EH (cell line): ENCODE measurements around the gene NPR3.

Experiments
- DNase-seq: peaks from one replicate; pipeline ENCODE4 v3.0.0-alpha.2; 2015; ENCODE audit warnings: low read depth

Gene NPR3

DNA sequence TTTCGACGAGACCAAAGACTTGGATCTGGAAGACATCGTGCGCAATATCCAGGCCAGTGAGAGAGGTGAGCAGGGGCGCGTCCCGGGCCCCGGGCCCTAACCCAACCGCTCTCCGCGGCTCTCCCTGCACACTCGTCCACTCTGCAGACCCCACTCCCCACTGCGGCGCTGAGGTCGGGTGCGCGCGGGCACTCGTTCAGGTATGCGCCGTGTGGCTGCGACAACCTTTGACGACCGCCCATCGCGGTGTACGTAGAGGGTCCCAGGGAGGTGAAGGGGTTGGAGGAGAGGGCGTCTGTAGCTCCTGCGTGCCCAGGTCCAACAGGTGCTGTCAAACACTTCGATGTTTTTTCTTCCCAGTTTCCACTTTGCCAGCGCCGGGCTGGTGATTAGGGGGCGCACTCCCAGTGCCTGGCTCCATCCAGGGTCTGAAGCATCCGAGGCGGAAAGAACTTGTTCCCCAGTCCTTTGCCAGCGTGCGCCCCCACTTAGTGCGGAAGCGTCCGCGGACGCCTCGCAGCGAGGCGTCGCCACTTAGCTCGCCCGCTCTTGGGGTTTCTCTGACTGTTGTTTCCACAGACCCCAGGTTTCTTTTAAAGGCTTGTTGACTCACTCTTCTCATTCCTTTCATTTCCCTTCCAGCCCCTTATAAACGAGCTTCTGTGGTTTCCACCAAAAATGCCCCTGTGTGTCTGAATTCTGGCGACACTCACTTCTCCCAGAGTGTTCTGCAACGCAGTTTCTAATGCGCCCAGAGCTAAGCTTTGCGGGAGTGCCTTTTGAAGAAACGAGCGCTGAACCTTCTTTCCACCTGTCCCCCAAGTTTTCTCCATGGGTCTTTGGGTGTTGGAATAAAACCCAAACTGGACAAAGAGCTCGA, 1.6 kb downstream of the NPR3 start:
- peak; percentile 67 for DNase-seq

DNA sequence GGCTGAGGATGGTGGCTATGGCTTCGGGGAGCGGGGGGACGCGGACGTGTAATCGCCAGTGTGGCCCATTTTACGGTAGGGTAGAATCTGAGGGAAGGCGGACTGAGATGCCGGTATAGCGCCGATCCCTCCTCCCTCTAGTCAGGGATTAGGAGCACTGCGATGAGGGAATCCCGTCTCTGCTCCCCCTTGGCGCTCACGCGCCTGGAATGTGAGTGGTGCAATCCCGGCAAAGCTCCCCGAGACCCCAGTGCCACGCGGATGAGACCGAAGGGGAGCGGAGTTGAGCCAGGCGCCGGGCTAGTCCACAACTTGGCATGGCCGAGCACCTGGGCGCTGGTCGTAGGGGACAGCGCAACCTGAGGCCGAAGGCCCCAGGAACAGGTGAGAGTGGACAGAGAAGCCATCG, 2.2 kb downstream of the NPR3 start:
- DNase-seq = peak; percentile 41

- DNase-seq = peak; percentile 57
Measured at GRCh38 chr5:32713770-32714381, 2.8 kb downstream of the NPR3 start.

DNA sequence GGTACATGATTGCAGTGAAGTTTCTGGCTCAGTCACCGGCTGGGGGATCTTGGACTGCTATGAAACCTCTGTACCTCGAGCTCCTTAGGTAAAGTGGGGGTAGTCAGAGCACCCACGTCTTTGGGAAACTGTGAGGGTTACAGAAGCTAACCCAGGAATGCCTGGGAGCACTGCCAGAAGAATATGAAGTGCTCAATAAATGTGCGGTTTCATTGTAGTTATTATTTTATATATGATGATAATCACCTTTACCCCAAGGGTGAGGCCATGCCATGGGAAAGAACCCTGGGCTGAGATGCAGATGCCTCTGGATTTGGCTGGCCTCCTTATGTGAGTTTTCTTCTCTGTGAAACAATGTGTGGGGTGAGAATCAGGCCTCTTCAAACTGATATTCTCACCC, 3.7 kb downstream of the NPR3 start:
- DNase-seq = peak; percentile 21

DNA sequence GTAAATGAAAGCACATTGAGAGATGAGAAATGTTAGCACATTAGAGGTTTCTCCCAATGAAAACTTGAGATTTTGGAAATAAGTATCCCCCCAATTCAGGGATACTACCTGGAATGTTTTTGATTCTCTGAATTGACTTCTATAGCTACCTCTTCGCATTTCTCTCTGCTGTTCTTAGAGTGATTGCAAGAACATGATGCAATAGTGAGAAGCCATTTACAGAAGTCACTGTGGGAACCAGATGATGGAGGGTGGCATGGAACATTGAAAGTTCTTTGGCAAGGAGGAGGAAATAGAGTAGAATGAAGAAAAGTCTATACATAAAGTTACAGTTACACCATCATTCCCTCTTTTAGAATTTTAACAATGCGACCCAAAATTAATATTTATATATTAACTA, 9.2 kb downstream of the NPR3 start:
- DNase-seq = no peak

DNA sequence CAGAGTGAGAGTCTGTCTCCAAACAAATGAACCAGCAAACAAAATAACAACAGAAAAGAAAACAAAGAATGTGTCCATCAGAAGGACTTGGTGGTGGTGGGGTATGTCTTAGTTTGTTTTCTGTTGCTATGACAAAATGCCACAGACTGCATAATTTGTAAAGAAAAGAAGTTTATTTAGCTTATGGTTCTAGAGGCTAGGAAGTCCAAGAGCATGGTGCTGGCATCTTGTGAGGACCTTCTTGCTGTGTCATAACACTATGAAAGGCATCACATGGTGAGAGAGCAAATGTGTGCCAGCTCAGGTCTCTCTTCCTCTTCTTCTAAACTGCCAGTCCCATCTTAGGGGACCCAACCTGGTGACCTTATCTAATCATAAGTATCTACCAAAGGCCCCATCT, 10.5 kb downstream of the NPR3 start:
- no peak for DNase-seq

GRCh38 chr5:32722957-32723356, 11.8 kb downstream of the NPR3 start:
- DNase-seq = no peak

DNA sequence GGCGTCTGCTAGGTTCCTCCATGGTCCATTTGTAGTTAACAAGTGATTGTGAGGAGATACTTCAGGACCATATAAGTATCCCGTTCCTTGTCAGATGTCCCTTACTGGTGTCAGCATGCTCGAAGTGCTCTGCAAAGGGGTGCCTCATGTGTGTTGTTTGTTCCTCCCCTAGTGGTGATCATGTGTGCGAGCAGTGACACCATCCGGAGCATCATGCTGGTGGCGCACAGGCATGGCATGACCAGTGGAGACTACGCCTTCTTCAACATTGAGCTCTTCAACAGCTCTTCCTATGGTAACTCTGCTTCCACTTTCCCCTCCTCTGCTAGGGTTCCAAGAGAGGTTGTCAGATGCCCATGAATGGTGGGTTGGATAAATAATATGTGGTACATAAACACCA, 13.4 kb downstream of the NPR3 start:
- no peak for DNase-seq

DNA sequence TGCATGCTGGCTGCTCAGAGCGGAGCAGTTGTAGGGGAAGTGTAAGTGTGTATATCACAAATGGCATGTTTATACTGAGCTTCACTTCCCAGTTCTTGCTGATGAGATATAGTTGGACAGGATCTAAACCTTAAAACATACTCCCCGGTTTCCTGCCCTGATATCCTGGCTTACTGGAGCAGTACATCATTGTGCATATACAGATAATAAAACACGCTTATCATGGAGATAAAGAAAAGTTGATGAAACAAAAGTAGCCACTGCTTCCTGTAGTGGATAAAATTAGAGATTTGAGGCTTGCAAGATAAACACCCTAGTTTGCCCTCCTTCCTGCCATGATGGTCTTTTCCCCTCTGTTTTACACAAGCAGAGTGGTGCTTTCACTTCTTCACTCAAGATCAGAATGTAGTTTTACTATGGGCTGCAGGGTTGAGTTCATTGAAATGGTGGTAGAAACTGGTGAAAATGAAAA, 15.0 kb downstream of the NPR3 start:
- no peak for DNase-seq

GRCh38 chr5:32729651-32730050, 18.5 kb downstream of the NPR3 start:
- no peak for DNase-seq

- no peak for DNase-seq
Measured at GRCh38 chr5:32733590-32734340, 22.6 kb downstream of the NPR3 start.

GRCh38 chr5:32734827-32735378, 23.8 kb downstream of the NPR3 start:
- no peak for DNase-seq

GRCh38 chr5:32735512-32735911, 24.4 kb downstream of the NPR3 start:
- no peak for DNase-seq

- no peak for DNase-seq
Measured at GRCh38 chr5:32736842-32737241, 25.7 kb downstream of the NPR3 start.

GRCh38 chr5:32740651-32741050, 29.5 kb downstream of the NPR3 start:
- no peak for DNase-seq

DNA sequence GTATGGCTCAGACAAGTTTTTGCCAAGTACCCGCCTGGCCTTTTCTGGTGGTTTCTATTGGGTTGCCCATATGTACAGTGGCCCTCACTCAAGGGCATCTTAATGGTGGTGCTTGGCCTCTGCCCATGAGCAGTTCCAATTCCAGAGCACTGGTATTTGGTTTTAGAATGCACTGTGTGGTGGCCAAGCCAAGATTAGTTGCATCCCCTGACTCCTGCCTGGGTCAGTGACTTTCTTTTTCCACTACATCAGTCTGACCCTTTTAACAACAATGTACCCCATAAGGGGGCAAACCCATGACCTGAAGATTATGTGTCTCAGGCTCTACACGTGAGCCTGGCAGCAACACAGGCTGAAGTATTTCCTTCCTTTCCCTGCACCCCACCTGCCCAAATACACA, 34.2 kb downstream of the NPR3 start:
- DNase-seq = no peak

DNA sequence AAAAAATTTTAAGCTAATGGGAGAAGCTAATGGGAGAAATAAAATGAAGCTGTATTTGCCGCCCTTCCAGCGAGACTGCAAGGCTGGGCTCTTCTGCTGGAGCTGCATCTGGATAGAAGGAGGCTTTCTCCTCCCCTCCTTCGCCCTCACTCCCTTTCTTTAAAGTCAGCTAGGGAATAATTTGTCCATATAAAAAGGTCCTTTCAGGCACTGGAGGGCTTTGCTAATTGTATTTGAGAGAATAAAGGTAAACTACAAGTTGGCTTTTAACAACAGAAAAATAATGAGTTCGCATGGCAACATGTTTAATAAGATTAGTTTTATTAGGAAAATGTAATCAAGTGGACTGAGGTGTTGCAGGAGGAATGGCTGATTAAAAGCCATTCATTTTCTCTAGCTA, 41.3 kb downstream of the NPR3 start:
- no peak for DNase-seq

- DNase-seq = peak; percentile 82
Measured at GRCh38 chr5:32753051-32753450, 41.9 kb downstream of the NPR3 start.

DNA sequence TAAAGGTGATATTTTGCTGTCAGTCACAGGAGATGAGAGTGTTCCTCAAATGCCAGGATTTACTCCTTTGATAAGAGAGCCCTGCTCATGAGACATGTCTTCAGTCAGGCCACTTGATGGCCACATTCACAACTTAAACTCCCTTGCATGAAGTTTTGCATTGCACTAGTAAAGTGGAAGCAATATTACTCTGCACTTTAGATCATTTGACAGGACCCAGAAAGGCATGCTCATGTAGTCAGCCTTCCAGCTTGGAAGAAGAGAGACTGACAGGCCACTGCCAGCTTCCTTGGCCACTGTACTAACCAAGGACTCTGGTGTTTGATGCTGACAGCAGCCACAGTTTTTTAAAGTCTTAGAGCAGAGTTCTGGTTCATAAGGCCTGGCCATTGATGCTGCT, 42.6 kb downstream of the NPR3 start:
- peak; percentile 70 for DNase-seq

GRCh38 chr5:32754284-32754683, 43.2 kb downstream of the NPR3 start:
- DNase-seq = peak; percentile 38

DNA sequence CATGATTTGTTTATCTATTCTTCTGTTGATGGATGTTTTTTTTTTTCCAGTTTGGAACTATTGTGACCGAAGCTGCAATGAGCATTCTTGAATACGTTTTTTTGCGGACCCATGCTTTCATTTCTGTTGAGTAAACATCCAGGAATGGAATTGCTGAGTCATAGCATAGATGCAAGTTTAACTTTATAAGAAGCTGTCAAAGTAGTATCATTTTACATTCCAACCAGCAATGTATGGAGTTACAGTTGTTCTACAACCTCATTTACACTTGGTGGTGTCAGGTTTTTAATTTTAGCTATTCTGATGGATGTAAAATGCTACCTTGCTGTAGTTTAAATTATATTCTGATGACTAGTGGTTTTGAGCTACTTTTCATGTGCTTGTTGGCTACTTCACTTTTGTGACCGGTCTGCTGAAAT, 49.0 kb downstream of the NPR3 start:
- DNase-seq = peak; percentile 92

DNA sequence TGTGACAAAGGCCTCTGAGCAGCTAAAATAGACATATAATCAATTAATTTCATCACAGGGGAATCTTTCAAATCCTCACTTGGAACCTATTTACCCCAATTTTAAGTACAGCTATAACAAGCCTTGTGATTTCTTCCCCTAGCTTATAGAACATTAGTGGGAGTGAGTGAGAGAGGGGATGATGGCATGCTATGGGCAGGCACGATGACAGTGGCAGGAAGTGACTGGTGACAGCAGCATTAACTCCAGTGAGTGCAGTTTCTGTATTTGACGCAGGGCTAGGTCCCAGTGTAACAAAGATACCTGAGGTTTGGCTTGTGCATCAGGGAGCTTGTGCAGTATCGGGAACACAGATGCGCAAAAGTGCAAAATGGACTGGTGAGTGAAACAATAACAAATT, 54.1 kb downstream of the NPR3 start:
- DNase-seq = no peak
